ENCODE measurements around the gene HMX1. TPM values are rescaled to one million over a fixed set of nuclear protein-coding genes. Genes with fewer than 3 reads are reported as not detected.
A peak's percentile ranks its signal among the peaks of the same experiment; 100 is the strongest.

The HMX1 gene
- polyA plus RNA-seq, 1 donor (not counting 4 experiments of a cell fraction or from before 2014, with no cell fraction given), result not detected

GRCh38 chr4:8894424-8894816 lies 22.8 kb upstream of the HMX1 start:
- Histone ChIP-seq H3K4me3 (ENCODE audit: control insufficient read depth in 2 of 3, extremely low read depth in 1 of 3, insufficient read depth in 2 of 3, low read depth in 1 of 3, low read length in 3 of 3) (no peak overlapping the region), H3K9me1 (ENCODE audit: control insufficient read depth, extremely low read depth, insufficient read depth, low read length) (no peaks in the 10 kb centered on the region), H3K9me3 (ENCODE audit: control insufficient read depth, low read depth, low read length) (no peaks in the 10 kb centered on the region), H3K79me2 (ENCODE audit: control insufficient read depth, insufficient read depth, low read length) (no peaks in the 10 kb centered on the region), H3K4me1 (ENCODE audit: control insufficient read depth, extremely low read depth, insufficient read depth, low read length) (peaks cover 8% of the 10 kb centered on the region), H3K4me2 (ENCODE audit: control insufficient read depth, extremely low read depth, insufficient read depth, low read depth, low read length) (no peak overlapping the region), H3K27ac (ENCODE audit: control insufficient read depth, insufficient read depth, low read length) (no peak overlapping the region), H4K20me1 (ENCODE audit: control insufficient read depth, extremely low read depth, insufficient read depth, low read length) (no peaks in the 10 kb centered on the region), H3K27me3 (ENCODE audit: control insufficient read depth, extremely low read depth, insufficient read depth, low read length) (peaks cover 56% of the 10 kb centered on the region), H3K36me3 (ENCODE audit: control insufficient read depth in 2 of 2, extremely low read depth in 1 of 2, insufficient read depth in 2 of 2, low read length in 2 of 2) (no peaks in the 10 kb centered on the region), H2AFZ (ENCODE audit: control insufficient read depth, low read length) (no peak overlapping the region), H3K9ac (ENCODE audit: control insufficient read depth, extremely low read depth, insufficient read depth, low read length) (no peak overlapping the region)
- DNase-seq (ENCODE audit: low read depth, low spot score) (no peak), FAIRE-seq (no peak)
- dilution Hi-C loops (cut with MboI; ENCODE audit: extremely low pct_ligation_motif_present, low sequenced_read_pairs), result no loop called here
- no peak for TF ChIP-seq CTCF (optimal IDR thresholded peaks at IDR 0.05 in 1 of 3, IDR thresholded peaks at IDR 0.05 in 1 of 3, conservative IDR thresholded peaks at IDR 0.05 in 1 of 3; ENCODE audit: extremely low read depth in 1 of 3, insufficient read depth in 2 of 3, low read length in 3 of 3)
- no peak for TF ChIP-seq EZH2 (IDR thresholded peaks at IDR 0.05; ENCODE audit: low read length)

GRCh38 chr4:8893624-8894423 lies 22.2 kb upstream of the HMX1 start:
- Histone ChIP-seq H3K36me3 (ENCODE audit: control insufficient read depth in 2 of 2, extremely low read depth in 1 of 2, insufficient read depth in 2 of 2, low read length in 2 of 2) (no peaks in the 10 kb centered on the region), H3K79me2 (ENCODE audit: control insufficient read depth, insufficient read depth, low read length) (no peaks in the 10 kb centered on the region), H3K4me2 (ENCODE audit: control insufficient read depth, extremely low read depth, insufficient read depth, low read depth, low read length) (no peak overlapping the region), H3K27me3 (ENCODE audit: control insufficient read depth, extremely low read depth, insufficient read depth, low read length) (peaks cover 62% of the 10 kb centered on the region), H3K4me1 (ENCODE audit: control insufficient read depth, extremely low read depth, insufficient read depth, low read length) (peaks cover 8% of the 10 kb centered on the region), H3K4me3 (ENCODE audit: control insufficient read depth in 2 of 3, extremely low read depth in 1 of 3, insufficient read depth in 2 of 3, low read depth in 1 of 3, low read length in 3 of 3) (no peak overlapping the region), H3K27ac (ENCODE audit: control insufficient read depth, insufficient read depth, low read length) (no peak overlapping the region), H4K20me1 (ENCODE audit: control insufficient read depth, extremely low read depth, insufficient read depth, low read length) (no peaks in the 10 kb centered on the region), H3K9me3 (ENCODE audit: control insufficient read depth, low read depth, low read length) (no peaks in the 10 kb centered on the region), H3K9me1 (ENCODE audit: control insufficient read depth, extremely low read depth, insufficient read depth, low read length) (no peaks in the 10 kb centered on the region), H3K9ac (ENCODE audit: control insufficient read depth, extremely low read depth, insufficient read depth, low read length) (no peak overlapping the region), H2AFZ (ENCODE audit: control insufficient read depth, low read length) (no peak overlapping the region)
- dilution Hi-C loops (cut with MboI; ENCODE audit: extremely low pct_ligation_motif_present, low sequenced_read_pairs), result no loop called here
- no peak for TF ChIP-seq CTCF (optimal IDR thresholded peaks at IDR 0.05 in 1 of 3, IDR thresholded peaks at IDR 0.05 in 1 of 3, conservative IDR thresholded peaks at IDR 0.05 in 1 of 3; ENCODE audit: extremely low read depth in 1 of 3, insufficient read depth in 2 of 3, low read length in 3 of 3)
- TF ChIP-seq EZH2 (IDR thresholded peaks at IDR 0.05; ENCODE audit: low read length), result peak; percentile 97
- DNase-seq (ENCODE audit: low read depth, low spot score) (no peak), FAIRE-seq (no peak)

All from keratinocyte (primary cell).